GM18520 (cell line): ENCODE data around the gene NLK.

Source experiments
- ATAC-seq: cut with Tn5 transposase; IDR thresholded peaks from one replicate; pipeline ENCODE4 v1.9.1; 2021; ENCODE audit not compliant: unreplicated experiment

Gene NLK

GRCh38 chr17:28110184-28110583 lies 67.7 kb downstream of the NLK start:
- ATAC-seq, result no peak

- no peak for ATAC-seq
Observed at GRCh38 chr17:28112181-28112580, 69.7 kb downstream of the NLK start.

- ATAC-seq, result no peak
Observed at GRCh38 chr17:28112606-28113005, 70.1 kb downstream of the NLK start.

- no peak for ATAC-seq
Observed at GRCh38 chr17:28113269-28113668, 70.8 kb downstream of the NLK start.

- no peak for ATAC-seq
Observed at GRCh38 chr17:28115046-28115445, 72.6 kb downstream of the NLK start.

GRCh38 chr17:28117304-28117703 lies 74.8 kb downstream of the NLK start:
- ATAC-seq, result no peak

- no peak for ATAC-seq
Observed at GRCh38 chr17:28118362-28118761, 75.9 kb downstream of the NLK start.

- ATAC-seq, result no peak
Observed at GRCh38 chr17:28119046-28119445, 76.6 kb downstream of the NLK start.

- no peak for ATAC-seq
Observed at GRCh38 chr17:28119560-28119959, 77.1 kb downstream of the NLK start.

- no peak for ATAC-seq
Observed at GRCh38 chr17:28120766-28121165, 78.3 kb downstream of the NLK start.

GRCh38 chr17:28124962-28125361 lies 82.5 kb downstream of the NLK start:
- ATAC-seq, result no peak

- ATAC-seq, result no peak
Observed at GRCh38 chr17:28125526-28126378, 83.3 kb downstream of the NLK start.

GRCh38 chr17:28127196-28127595 lies 84.7 kb downstream of the NLK start:
- no peak for ATAC-seq

- no peak for ATAC-seq
Observed at GRCh38 chr17:28128779-28129178, 86.3 kb downstream of the NLK start.

- no peak for ATAC-seq
Observed at GRCh38 chr17:28130472-28130871, 88.0 kb downstream of the NLK start.

- no peak for ATAC-seq
Observed at GRCh38 chr17:28131599-28131998, 89.1 kb downstream of the NLK start.

- ATAC-seq, result no peak
Observed at GRCh38 chr17:28133562-28133970, 91.1 kb downstream of the NLK start.

- no peak for ATAC-seq
Observed at GRCh38 chr17:28136923-28137322, 94.4 kb downstream of the NLK start.

GRCh38 chr17:28139822-28140221 lies 97.3 kb downstream of the NLK start:
- no peak for ATAC-seq

- ATAC-seq, result no peak
Observed at GRCh38 chr17:28141313-28141712, 98.8 kb downstream of the NLK start.

- ATAC-seq, result no peak
Observed at GRCh38 chr17:28141773-28142172, 99.3 kb downstream of the NLK start.

- no peak for ATAC-seq
Observed at GRCh38 chr17:28142305-28142704, 99.8 kb downstream of the NLK start.

GRCh38 chr17:28144019-28144418 lies 101.5 kb downstream of the NLK start:
- no peak for ATAC-seq
